ENCODE measurements around the gene USH1G. TPM values are rescaled to one million over a fixed set of nuclear protein-coding genes. Genes with fewer than 3 reads are reported as not detected.
"Not testable (repeated sequence)": the region's sequence is repeated elsewhere in the genome, so short reads cannot be mapped to it uniquely, and the experiment has no call there.

USH1G gene
- total RNA-seq, 1 donor from 2014 or later, result 0.56 TPM

DNA sequence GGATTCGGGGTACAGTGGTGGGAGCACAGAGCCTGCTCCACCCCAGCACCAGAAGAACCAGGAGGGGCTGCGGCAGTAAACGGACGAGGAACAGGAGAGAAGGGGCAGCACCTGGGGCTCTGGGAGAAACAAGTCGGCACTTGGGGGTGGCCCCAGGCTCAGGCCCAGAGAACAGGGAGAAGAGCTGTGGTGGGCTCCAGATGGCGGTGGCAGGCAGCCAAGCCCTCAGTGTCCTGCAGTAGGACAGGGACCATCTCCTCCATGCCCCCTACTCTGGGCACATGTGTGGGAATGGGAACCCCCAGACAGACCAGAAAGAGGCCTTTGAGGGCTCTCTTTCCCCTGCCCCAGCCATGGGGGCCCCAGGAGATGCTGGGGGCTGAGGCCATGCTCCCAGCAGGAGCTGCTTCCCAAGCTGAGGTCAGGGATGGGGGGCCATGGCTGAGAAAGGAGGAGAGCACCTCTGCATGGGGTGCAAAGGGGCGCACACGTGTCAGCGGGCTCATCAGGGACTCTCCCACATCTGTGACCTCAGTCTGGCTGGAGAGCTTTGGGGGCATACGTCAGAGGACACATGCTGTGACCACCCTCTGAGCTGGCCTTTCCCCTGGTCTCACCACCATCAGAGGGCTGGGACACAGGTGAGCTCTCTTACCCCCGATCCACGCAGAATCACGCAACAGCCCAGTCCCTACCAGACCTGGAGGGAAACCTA is 6.8 kb downstream of the USH1G start:
- no peaks in the 10 kb centered on the region for H3K36me3 Mint-ChIP-seq
- H3K27ac Mint-ChIP-seq, result no peak overlapping the region
- H3K9me3 Mint-ChIP-seq, result no peaks in the 10 kb centered on the region
- H3K4me1 Mint-ChIP-seq (ENCODE audit: unreplicated experiment), result no peaks in the 10 kb centered on the region
- TF ChIP-seq, protein P1, sequence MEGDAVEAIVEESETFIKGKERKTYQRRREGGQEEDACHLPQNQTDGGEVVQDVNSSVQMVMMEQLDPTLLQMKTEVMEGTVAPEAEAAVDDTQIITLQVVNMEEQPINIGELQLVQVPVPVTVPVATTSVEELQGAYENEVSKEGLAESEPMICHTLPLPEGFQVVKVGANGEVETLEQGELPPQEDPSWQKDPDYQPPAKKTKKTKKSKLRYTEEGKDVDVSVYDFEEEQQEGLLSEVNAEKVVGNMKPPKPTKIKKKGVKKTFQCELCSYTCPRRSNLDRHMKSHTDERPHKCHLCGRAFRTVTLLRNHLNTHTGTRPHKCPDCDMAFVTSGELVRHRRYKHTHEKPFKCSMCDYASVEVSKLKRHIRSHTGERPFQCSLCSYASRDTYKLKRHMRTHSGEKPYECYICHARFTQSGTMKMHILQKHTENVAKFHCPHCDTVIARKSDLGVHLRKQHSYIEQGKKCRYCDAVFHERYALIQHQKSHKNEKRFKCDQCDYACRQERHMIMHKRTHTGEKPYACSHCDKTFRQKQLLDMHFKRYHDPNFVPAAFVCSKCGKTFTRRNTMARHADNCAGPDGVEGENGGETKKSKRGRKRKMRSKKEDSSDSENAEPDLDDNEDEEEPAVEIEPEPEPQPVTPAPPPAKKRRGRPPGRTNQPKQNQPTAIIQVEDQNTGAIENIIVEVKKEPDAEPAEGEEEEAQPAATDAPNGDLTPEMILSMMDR (conservative IDR thresholded peaks at IDR 0.05), result no peak
- H3K4me3 Mint-ChIP-seq, result no peak overlapping the region
- DNase-seq (ENCODE audit: extremely low spot score, unreplicated experiment), result no peak
- H3K27me3 Mint-ChIP-seq, result peaks cover 19% of the 10 kb centered on the region

DNA sequence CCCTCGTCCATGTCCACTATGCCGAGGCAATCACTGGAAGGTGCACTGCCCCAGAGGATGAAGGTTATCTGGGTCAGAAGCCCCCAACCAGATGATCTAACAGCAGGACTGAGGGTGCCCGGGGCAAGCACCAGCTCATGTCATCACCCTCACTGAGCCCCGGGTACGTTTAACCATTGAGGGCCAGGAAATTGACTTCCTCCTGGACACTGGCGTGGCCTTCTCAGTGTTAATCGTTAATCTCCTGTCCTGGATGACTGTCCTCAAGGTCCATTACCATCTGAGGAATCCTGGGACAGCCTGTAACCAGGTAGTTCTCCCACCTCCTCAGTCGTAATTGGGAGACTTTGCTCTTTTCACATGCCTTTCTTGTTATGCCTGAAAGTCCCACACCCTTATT is 11.6 kb downstream of the USH1G start:
- H3K4me1 Mint-ChIP-seq (ENCODE audit: unreplicated experiment), result not testable (repeated sequence)

DNA sequence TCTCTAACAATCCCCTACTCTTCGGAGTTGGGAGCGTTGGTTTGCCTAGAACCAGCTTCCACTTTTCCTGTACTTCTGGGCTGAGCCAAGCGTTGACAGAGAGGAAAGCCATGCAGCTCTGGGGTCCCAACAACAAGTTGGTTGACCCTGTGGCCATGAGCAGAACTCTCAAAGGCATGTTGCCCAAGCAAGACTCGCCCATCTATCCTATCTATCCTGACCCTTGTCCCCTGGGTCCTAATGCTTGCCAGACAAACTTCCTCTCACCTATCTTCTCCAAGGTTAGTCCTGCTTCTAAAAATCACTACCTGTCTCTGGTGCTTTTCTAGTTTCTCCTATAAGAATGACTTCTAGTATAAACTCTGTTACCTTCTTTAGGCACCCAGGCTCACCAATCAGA is 14.0 kb downstream of the USH1G start:
- not testable (repeated sequence) for H3K36me3 Mint-ChIP-seq; H3K4me3 Mint-ChIP-seq; DNase-seq (ENCODE audit: extremely low spot score, unreplicated experiment); H3K9me3 Mint-ChIP-seq; H3K4me1 Mint-ChIP-seq (ENCODE audit: unreplicated experiment)
- H3K27ac Mint-ChIP-seq, result peak overlapping the region; percentile 32
- H3K27me3 Mint-ChIP-seq, result peaks cover 42% of the 10 kb centered on the region

More for the DNA sequence above, 11.6 kb downstream of the USH1G start:
- not testable (repeated sequence) for DNase-seq (ENCODE audit: extremely low spot score, unreplicated experiment); H3K36me3 Mint-ChIP-seq; H3K9me3 Mint-ChIP-seq; H3K4me3 Mint-ChIP-seq; H3K27ac Mint-ChIP-seq
- H3K27me3 Mint-ChIP-seq, result peaks cover 37% of the 10 kb centered on the region

DNA sequence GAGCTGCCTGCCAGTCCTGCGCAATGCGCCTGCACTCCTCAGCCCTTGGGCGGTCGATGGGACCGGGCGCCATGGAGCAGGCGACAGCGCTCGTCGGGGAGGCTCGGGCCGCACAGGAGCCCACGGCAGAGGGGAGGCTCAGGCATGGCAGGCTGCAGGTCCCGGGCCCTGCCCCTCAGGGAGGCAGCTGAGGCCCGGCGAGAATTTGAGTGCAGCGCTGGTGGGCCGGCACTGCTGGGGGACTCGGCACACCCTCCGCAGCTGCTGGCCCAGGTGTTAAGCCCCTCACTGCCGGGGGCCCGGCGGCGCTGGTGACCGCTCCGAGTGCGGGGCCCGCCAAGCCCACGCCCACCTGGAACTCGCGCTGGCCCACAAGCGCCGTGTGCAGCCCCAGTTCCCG is 16.0 kb downstream of the USH1G start:
- TF ChIP-seq, protein P1 (conservative IDR thresholded peaks at IDR 0.05), result no peak

DNA sequence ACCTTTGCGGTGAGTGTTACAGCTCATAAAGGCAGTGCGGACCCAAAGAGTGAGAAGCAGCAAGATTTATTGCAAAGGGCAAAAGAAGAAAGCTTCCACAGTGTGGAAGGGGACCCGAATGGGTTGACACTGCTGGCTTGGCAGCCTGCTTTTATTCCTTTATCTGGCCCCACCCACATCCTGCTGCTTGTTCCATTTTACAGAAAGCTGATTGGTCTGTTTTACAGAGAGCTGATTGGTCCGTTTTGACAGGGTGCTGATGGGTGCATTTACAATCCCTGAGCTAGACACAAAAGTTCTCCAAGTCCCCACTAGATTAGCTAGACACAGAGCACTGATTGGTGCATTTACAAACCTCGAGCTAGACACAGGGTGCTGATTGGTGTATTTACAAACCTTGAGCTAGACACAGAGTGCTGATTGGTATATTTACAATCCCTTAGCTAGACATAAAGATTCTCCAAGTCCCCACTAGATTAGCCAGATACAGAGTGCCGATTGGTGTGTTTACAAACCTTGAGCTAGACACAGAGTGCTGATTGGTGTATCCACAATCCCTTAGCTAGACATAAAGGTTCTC is 16.8 kb downstream of the USH1G start:
- not testable (repeated sequence) for H3K4me1 Mint-ChIP-seq (ENCODE audit: unreplicated experiment); H3K36me3 Mint-ChIP-seq; H3K4me3 Mint-ChIP-seq; H3K27ac Mint-ChIP-seq; DNase-seq (ENCODE audit: extremely low spot score, unreplicated experiment); H3K9me3 Mint-ChIP-seq
- peaks cover 49% of the 10 kb centered on the region for H3K27me3 Mint-ChIP-seq

More for the DNA sequence above, 16.0 kb downstream of the USH1G start:
- H3K4me3 Mint-ChIP-seq, result no peak overlapping the region
- no peaks in the 10 kb centered on the region for H3K36me3 Mint-ChIP-seq
- H3K9me3 Mint-ChIP-seq, result no peaks in the 10 kb centered on the region
- DNase-seq (ENCODE audit: extremely low spot score, unreplicated experiment), result no peak
- no peak overlapping the region for H3K27ac Mint-ChIP-seq
- no peaks in the 10 kb centered on the region for H3K4me1 Mint-ChIP-seq (ENCODE audit: unreplicated experiment)
- H3K27me3 Mint-ChIP-seq, result peaks cover 43% of the 10 kb centered on the region

DNA sequence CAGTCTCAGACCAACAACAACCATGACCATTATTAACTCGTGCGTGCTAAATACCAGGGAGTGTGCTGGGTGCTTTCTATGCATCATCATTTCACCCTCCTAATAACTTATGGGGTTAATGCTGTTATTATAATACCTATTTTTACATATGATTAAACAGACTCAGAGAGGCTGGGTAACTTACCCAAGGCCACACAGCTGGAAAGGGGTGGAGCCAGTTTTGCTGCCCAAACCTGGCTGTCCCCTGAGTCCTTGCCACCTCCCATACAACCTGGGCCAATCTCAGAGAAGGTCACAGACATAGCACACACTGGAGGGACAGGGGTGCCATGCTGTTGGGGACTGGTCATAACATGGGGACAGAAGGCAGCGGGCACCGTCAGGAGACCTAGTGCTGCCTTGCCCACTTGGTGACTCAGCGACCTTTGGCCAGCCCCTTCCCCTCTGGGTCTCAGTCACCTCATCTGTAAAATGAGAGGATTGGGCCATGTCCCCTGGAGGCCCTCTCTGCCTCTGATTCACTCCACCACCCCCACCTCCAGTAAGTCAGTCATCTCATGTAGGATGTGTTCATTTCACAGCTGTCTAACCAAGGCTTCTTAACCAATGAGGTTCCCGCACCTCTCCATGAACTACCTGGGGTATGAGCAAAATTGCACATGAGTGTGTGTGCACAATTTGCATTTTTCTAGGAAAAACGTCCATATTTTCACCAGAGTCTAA is 18.2 kb downstream of the USH1G start:
- H3K4me3 Mint-ChIP-seq, result no peak overlapping the region
- no peaks in the 10 kb centered on the region for H3K9me3 Mint-ChIP-seq
- no peaks in the 10 kb centered on the region for H3K36me3 Mint-ChIP-seq
- no peak overlapping the region for H3K27ac Mint-ChIP-seq
- DNase-seq (ENCODE audit: extremely low spot score, unreplicated experiment), result no peak
- peaks cover 47% of the 10 kb centered on the region for H3K27me3 Mint-ChIP-seq
- TF ChIP-seq, protein P1 (conservative IDR thresholded peaks at IDR 0.05), result no peak
- no peaks in the 10 kb centered on the region for H3K4me1 Mint-ChIP-seq (ENCODE audit: unreplicated experiment)

DNA sequence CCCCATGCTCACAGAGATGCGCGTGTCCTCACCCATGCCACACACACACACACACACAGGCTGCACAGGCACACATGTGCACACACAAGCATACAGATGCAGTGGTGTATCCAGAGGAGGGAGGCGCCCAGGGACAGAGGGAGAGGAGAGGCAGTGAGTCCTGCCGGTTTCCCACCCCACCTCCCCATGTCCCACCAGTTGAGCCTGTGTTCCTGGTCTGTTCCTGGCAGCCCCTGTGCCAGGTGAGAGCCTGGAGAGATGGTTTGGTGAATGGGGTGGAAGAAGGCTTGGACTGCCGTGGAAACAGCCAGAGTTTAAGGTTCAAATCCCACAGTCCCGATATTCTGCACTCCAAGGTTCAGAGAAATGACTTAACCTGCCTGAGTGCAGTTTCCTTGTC is 19.4 kb downstream of the USH1G start:
- Mint-ChIP-seq H3K4me3 (no peak overlapping the region), H3K4me1 (ENCODE audit: unreplicated experiment) (no peaks in the 10 kb centered on the region), H3K9me3 (no peaks in the 10 kb centered on the region), H3K27me3 (peaks cover 43% of the 10 kb centered on the region), H3K27ac (no peak overlapping the region), H3K36me3 (no peaks in the 10 kb centered on the region)
- TF ChIP-seq, protein P1 (conservative IDR thresholded peaks at IDR 0.05), result no peak
- no peak for DNase-seq (ENCODE audit: extremely low spot score, unreplicated experiment)

Measured in type B pancreatic cell (in vitro differentiated cells).